DMS 273 (cell line): ENCODE measurements around the gene ZNF24.

Experiments
- DNase-seq: peaks from one replicate; lab custom pipeline; 2025; ENCODE audit not compliant: unreplicated experiment; lab: John Stamatoyannopoulos, UW

Gene ZNF24

GRCh38 chr18:35343936-35344735, at the start of gene ZNF24:
TSS of gene ZNF24 (minus strand) at chr18:35344420. CDS start at chr18:35340650, 3,770 bp downstream.
- peak; percentile 97 for DNase-seq

DNA sequence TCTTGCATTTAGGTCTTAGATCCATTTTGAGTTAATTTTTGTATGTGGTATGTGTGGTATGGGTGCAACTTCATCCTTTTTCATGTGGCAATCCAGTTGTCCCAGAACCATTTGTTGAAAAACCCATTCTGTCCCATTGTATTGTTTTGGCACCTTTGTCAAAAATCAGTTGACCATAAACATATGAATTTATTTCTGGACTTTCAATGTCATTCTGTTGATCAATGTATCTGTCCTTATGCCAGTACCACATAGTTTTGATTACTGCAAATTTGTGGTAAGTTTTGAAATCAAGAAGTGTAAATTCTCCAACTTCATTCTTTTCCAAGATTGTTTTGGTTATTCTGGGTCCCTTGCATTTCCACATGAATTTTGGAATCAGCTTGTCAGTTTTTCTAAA, 49.5 kb upstream of the ZNF24 start:
- DNase-seq = no peak

DNA sequence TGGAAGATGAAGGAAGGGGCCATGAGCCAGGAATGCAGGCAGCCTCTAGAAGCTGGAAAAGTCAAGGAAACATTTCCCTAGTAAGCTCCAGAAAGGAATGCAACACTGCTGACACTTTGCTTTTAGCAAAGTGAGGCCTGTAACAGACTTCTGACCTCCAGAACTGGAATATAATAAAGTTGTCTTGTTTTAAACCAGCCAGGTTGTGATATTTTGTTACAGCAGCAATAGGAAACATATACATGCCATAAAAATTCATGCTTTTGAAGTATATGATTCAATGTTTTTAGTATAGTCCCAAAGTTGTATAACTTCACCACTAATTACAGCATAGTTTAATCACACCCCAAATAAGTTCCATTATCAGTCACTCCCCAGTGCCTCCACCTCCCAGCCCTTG, 48.2 kb upstream of the ZNF24 start:
- no peak for DNase-seq

GRCh38 chr18:35390951-35391700, 46.9 kb upstream of the ZNF24 start:
- no peak for DNase-seq

DNA sequence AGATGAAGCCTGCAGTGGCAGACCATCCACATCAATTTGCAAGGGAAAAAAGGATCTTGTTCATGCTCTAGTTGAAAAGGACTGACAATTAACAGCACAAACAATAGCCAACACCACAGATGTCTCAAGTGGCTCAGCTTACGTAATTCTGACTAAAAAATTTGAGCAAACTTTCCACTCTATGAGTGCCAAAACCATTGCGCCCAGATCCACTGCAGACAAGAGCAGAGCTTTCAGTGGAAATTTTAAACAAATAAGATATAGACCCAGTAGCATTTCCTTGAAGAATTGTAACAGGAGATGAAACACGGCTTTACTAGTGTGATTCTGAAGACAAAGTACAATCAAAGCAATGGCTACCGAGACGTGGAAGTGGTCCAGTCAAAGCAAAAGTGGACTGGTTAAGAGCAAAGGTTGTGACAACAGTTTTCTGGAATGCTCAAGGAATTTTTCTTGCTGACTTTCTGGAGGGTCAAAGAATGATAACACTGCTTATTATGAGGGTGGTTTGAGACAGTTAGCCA, 44.9 kb upstream of the ZNF24 start:
- no peak for DNase-seq

- DNase-seq = peak; percentile 32
Measured at GRCh38 chr18:35387152-35387571, 42.9 kb upstream of the ZNF24 start.

DNA sequence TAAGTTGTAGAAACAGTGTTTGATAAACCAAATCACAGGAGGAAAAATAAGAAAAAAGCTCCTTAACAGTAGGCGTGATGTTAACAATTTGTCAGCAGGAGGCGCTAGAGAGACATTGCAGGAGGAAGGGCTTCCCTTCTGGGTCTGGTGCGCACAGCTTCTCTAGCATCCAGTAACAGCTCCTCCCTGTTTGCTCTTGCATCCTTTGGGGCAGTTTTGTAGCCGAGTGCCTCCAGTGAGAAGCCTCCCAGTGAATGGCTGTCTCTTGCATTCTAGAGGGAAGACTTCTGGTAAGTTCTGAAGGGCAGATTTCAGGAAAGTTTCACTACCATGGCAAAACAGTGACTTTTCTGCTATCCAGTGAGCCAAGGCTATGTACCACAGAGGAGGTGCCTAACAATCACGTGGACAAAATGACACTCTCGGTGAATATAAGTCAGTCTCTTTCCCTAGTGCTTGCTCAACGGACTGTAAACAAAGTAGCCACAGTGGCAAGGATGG, 42.4 kb upstream of the ZNF24 start:
- DNase-seq = peak; percentile 88

DNA sequence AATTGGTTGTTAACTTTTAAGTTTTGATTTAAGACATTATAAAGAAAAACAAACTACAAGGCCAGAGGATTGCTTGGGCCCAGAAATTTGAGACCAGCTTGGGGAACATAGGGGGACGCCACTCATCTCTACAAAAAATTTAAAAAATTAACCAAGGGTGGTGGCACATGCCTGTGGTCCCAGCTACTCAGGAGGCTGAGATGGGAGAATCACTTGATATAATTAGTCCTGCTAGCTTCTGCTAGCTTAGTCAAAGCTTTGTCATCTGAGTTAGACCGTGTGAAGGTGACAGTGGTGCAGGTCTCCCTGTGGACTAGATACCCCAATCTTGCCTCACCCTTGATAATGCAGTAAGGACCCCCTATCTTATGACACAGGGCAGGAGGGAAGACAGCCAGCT, 38.9 kb upstream of the ZNF24 start:
- DNase-seq = no peak

DNA sequence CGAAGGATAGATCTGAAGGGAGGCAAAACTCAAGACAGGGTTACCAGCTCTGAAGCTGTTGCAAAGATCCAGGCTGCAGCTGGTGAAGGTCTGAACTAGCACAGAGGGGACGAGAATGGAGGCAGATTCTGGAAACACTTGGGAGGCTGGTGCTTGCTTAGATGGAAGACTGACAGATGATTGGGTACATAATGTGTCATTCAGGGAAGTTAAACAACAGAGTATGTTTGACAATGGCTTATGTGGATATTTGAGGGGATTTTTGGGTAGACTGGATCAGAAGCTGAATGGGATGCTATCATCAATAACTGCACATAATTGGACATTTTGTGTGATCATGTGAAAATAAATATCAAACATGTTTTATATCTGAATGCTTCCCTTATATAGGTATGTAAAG, 35.2 kb upstream of the ZNF24 start:
- no peak for DNase-seq

DNA sequence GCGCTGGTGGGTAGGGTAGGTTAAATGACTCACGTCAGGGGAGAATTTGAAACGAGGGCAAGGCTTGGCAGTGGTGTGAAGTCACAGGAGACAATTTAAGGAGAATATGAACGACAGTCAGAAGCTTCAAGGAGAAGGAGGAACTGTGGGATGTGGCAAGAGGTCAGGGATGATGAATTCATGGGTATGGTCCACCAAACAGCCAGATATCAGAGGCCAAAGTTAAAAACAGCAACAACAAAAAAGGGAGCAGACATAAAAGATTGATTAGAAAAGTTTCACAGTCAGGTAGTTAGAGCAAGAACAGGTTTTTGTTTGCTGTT, 34.3 kb upstream of the ZNF24 start:
- DNase-seq = no peak

GRCh38 chr18:35377875-35378573, 33.8 kb upstream of the ZNF24 start:
- no peak for DNase-seq

- peak; percentile 90 for DNase-seq
Measured at GRCh38 chr18:35376742-35377695, 32.8 kb upstream of the ZNF24 start, which contains the start of gene ZNF396. TSS of gene ZNF396 (minus strand) at chr18:35377337. CDS start at chr18:35374292, 3,045 bp downstream.

DNA sequence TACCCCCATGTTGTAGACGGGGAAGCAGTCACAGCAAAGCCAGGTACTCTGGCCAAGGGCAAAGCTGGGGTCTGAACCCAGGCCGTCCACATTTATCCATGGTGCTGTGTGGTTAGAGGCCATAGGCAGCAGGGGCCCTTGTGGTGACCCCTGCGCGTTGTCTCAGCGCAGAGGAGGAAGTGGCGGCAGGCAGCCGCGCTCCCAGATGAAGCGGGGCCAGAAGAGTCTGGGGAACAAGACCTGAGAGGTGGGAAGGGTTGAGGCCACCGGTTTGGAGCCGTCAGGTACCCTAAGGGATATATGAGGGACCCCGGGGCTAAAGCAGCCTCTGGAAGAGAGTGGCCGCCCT, 32.1 kb upstream of the ZNF24 start:
- DNase-seq = no peak

GRCh38 chr18:35374708-35375107, 30.5 kb upstream of the ZNF24 start:
- DNase-seq = no peak

- no peak for DNase-seq
Measured at GRCh38 chr18:35371412-35372195, 27.4 kb upstream of the ZNF24 start.

DNA sequence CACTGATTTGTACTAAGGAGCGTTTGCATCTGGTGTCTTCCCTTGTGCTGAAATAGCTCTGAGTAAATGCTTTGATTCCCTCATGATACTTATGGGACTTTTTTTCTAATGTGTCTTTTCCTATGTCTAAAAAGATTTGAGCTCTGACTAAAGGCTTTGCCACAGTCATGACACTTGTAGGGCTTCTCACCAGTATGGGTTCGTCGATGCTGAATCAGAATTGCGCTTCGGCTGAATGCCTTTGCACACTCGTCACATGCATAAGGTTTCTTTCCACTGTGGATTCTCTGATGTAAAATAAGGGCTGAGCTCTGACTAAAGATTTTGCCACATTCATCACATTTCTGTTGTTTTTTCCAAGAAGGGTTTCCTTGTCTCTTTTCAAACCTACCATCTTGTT, 24.9 kb upstream of the ZNF24 start:
- DNase-seq = no peak

DNA sequence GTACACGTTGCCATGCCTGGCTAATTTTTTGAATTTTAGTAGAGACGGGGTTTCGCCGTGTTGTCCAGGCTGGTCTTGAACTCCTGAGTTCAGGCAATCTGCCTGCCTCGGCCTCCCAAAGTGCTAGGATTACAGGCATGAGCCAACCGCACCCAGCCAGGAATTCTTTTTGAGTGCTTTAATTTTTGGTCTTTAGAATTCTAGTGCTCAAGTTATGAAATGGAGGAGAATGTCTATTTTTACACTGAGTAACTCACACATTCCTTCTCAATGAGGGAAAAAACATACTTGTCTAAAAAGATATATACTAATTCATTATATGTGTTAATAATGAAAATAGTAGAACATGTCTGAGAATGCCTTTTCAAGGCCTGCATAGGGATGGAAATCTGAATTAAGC, 24.4 kb upstream of the ZNF24 start:
- no peak for DNase-seq

GRCh38 chr18:35362531-35362930, 18.3 kb upstream of the ZNF24 start:
- no peak for DNase-seq

GRCh38 chr18:35361570-35362321, 17.5 kb upstream of the ZNF24 start:
- no peak for DNase-seq
